Activated naive CD8-positive, alpha-beta T cell (primary cell): ENCODE results near the gene SPN.
A peak's percentile ranks its signal among the peaks of the same experiment; 100 is the strongest.
"Not testable (repeated sequence)": the region's sequence is repeated elsewhere in the genome, so short reads cannot be mapped to it uniquely, and the experiment has no call there.

Experiments used
- H3K27ac Mint-ChIP-seq: one replicate; pipeline ENCODE4 v1.8.0; 2021; ENCODE audit warnings: mixed read lengths
- H3K27me3 Mint-ChIP-seq: one replicate; pipeline ENCODE4 v1.8.0; 2021; ENCODE audit warnings: mixed read lengths
- H3K36me3 Mint-ChIP-seq: one replicate; pipeline ENCODE4 v1.8.0; 2021; ENCODE audit warnings: mixed read lengths
- H3K4me1 Mint-ChIP-seq: one replicate; pipeline ENCODE4 v1.8.0; 2021; ENCODE audit warnings: low read depth, mixed read lengths
- H3K4me3 Mint-ChIP-seq: one replicate; pipeline ENCODE4 v1.8.0; 2021; ENCODE audit warnings: mild to moderate bottlenecking, mixed read lengths
- H3K9me3 Mint-ChIP-seq: one replicate; pipeline ENCODE4 v1.8.0; 2021; ENCODE audit warnings: low read depth, mixed read lengths

Gene SPN

DNA sequence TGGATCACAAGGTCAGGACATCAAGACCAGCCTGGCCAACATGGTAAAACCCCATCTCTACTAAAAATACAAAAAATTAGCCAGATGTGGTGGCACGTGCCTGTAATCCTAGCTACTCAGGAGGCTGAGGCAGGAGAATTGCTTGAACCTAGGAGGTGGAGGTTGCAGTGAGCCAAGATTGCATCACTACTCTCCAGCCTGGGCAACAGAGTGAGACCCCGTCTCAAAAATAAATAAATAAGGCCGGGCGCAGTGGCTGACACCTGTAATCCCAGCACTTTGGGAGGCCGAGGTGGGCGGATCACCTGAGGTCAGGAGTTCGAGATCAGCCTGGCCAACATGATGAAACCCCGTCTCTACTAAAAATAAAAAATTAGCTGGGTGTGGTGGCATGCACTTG, 24.3 kb upstream of the SPN start:
- H3K9me3 Mint-ChIP-seq, H3K36me3 Mint-ChIP-seq, H3K27me3 Mint-ChIP-seq, H3K27ac Mint-ChIP-seq, H3K4me3 Mint-ChIP-seq: not testable (repeated sequence)
- H3K4me1 Mint-ChIP-seq: peaks cover 19% of the 10 kb centered on the region

DNA sequence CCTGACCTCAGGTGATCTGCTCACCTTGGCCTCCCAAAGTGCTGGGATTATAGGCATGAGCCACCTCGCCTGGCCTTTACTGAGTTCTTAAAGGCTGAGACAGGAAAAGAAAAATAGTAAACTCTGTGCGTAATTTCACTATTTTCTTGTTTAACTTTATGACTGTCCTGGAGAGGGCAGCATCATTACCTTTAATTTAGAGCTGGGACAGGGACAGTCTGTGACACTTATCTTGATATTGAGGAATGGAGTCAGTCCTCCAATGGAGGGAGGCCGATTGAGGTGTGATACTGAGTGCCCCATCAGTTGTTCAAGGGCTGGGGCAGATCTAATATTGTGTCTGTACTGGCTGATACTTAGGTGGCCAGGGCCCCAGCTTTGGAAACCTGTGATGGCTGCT, 21.5 kb upstream of the SPN start:
- H3K4me1 Mint-ChIP-seq: peaks cover 30% of the 10 kb centered on the region
- H3K36me3 Mint-ChIP-seq: no peaks in the 10 kb centered on the region
- H3K27me3 Mint-ChIP-seq: no peaks in the 10 kb centered on the region
- peak overlapping the region; percentile 46 for H3K27ac Mint-ChIP-seq
- H3K4me3 Mint-ChIP-seq: peak overlapping the region; percentile 13
- H3K9me3 Mint-ChIP-seq: no peaks in the 10 kb centered on the region

DNA sequence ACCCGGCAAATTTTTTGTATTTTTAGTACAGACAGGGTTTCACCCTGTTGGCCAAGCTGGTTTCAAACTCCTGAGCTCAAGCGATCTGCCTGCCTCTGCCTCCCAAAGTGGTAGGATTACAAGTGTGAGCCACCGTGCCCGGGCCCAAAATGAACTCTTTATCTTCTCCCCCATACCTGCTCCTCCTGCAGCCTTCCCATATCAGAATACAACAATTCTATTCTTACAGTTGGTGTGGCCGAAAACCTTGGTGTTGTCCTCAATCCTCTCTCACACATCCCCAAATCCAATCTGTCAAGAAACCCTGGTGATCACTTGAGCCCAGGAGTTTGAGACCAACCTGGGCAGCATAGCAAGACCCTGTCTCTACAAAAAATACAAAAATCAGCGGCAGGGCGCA, 19.5 kb upstream of the SPN start:
- no peaks in the 10 kb centered on the region for H3K27me3 Mint-ChIP-seq
- H3K4me1 Mint-ChIP-seq: peaks cover 30% of the 10 kb centered on the region
- H3K4me3 Mint-ChIP-seq: no peak overlapping the region
- H3K9me3 Mint-ChIP-seq: no peaks in the 10 kb centered on the region
- no peak overlapping the region for H3K27ac Mint-ChIP-seq
- H3K36me3 Mint-ChIP-seq: no peaks in the 10 kb centered on the region

DNA sequence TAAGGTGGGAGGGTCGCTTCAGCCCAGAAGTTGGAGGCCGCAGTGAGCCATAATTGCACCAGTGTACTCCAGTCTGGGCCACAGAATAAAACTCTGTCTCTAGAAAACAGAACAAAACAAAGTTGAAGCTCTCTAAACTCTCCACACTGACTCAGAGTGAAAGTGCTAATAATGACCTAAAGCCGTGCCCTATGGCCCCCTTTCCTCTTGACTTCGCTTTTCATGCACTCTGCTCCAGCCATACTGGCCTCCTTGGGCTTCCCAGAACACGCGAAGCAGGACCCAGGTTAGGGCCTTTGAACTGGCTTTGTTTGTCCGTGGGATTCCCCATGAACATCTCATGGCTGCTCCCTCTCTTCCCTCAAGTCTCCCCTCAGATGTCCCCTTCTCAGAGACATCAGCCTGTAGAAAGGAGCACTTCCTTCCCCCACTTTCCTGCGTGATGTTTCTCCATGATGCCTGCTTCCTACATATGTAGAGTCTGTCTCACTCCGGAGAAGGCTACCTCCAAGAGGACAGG, 18.6 kb upstream of the SPN start:
- Mint-ChIP-seq H3K4me1 (peaks cover 30% of the 10 kb centered on the region), H3K36me3 (no peaks in the 10 kb centered on the region), H3K27ac (no peak overlapping the region), H3K9me3 (no peaks in the 10 kb centered on the region), H3K27me3 (no peaks in the 10 kb centered on the region), H3K4me3 (no peak overlapping the region)

DNA sequence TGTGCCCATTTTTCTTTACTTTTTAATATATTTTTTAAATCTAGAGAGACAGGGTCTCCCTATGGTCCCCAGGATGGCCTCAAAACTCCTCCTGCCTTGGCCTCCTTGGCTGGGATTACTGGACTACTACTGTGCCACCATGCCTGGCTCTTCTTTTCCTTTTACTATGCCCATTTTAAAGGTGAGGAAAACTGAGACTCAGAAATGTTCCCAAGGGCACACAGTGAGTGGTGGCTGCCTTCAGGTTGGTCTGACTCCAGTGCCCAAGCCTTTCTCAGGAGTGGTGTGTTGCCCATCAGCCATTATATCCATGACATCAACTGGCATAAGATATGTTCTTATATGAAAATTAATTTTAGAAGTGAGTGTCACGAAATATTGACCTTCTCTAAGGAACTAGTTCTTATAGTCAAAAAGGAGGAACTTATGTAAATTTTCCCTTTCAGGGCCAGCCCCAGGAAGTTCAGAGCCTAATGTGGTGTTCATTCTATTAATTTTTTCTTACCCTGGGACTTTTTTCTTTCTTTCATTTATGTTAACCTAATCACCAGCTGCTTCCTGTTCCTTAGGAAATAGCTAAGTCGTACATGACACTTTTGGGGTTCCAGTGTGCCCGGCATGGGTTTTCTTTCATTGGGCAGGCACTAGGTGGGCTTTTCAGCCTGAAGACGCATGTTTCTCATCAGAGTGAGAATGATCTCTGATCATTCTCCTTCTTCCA, 17.9 kb upstream of the SPN start:
- no peak overlapping the region for H3K4me3 Mint-ChIP-seq
- H3K9me3 Mint-ChIP-seq: no peaks in the 10 kb centered on the region
- H3K4me1 Mint-ChIP-seq: peaks cover 36% of the 10 kb centered on the region
- no peaks in the 10 kb centered on the region for H3K27me3 Mint-ChIP-seq
- no peak overlapping the region for H3K27ac Mint-ChIP-seq
- no peaks in the 10 kb centered on the region for H3K36me3 Mint-ChIP-seq

DNA sequence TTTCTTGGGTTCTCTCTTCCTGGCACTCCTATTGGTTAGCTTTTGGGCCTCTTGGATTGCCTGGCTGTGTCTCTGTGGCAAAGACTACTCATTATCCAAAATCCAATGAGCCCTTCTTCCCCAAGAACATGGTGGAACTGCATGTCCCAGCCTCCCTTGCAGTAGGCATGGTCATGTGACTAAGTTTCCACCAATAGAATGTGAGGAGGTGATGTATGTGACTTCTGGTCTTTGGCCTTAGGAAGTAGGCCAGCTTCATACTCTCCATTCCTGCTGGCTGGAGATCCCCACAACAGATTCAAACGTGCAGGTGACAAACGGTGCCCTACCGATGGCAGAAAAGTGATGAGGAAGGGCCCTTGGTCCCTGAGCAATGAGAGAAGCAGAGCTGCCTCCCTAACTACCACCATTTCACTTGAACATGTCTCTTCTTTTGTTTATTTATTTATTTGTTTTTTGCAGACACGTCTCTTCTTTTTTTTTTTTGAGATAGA, 17.3 kb upstream of the SPN start:
- H3K4me1 Mint-ChIP-seq: peaks cover 32% of the 10 kb centered on the region
- no peaks in the 10 kb centered on the region for H3K36me3 Mint-ChIP-seq
- no peak overlapping the region for H3K27ac Mint-ChIP-seq
- H3K27me3 Mint-ChIP-seq: no peaks in the 10 kb centered on the region
- no peaks in the 10 kb centered on the region for H3K9me3 Mint-ChIP-seq
- no peak overlapping the region for H3K4me3 Mint-ChIP-seq

DNA sequence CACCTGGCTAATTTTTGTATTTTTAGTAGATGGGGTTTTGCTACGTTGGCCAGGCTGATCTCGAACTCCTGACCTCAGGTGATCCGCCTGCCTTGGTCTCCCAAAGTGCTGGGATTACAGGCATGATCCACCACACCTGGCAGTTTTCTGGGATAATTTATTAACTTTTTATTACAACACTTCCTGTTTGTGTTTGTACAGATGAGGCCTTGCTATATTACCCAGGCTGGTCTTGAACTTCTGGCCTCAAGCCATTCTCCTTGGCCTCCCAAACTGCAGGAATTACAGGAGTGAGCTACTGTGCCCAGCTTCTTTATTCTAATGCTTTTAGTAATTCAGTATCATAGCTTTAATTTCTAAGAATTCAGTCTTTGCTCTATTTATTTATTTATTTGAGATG, 16.1 kb upstream of the SPN start:
- Mint-ChIP-seq H3K4me1 (peaks cover 21% of the 10 kb centered on the region), H3K27me3 (no peaks in the 10 kb centered on the region), H3K4me3 (no peak overlapping the region), H3K9me3 (no peaks in the 10 kb centered on the region), H3K36me3 (no peaks in the 10 kb centered on the region), H3K27ac (no peak overlapping the region)

DNA sequence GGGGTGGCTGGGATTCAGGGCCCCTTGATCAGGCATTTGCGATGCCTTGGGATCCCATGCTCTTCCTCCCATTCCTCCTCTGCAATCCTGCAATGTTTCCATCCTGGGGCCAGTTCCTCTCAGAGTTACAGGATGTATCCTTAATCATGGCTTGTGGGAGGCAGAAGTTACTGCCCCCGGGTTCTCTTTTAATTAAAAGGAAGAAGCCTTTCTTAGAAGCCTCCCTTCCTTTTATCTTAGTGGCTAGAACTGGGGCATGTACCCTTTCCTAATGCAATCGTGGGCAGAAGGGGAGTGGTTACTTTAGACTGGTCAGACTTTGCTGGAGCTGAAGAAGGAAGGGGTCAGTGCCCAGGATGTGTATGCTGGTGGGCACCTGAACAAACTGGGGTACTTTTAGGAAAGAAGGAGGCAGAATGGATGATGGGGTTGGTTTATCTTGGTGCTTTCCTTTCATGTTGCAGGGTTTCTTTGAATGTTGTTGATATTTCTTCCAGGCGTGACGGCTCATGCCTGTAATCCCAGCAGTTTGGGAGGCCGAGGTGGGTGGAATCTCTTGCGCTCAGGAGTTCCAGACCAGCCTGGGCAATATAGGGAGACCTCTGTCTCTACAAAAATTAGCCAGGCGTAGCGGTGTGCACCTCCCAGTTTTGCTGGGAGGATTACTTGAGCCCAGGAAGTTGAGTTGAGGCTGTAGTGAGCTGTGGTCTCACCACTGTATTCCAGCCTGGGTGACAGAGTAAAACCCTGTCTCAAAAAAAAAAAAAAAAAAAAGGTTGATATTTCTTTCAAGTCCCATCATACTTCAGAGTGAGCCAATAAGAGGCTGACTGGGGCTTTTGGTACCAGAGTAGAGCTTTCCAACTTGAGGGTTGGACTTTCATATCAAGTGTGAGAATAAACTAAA, 13.2 kb upstream of the SPN start:
- Mint-ChIP-seq H3K36me3 (no peaks in the 10 kb centered on the region), H3K9me3 (no peaks in the 10 kb centered on the region), H3K27ac (no peak overlapping the region), H3K27me3 (no peaks in the 10 kb centered on the region), H3K4me3 (no peak overlapping the region), H3K4me1 (peaks cover 20% of the 10 kb centered on the region)

DNA sequence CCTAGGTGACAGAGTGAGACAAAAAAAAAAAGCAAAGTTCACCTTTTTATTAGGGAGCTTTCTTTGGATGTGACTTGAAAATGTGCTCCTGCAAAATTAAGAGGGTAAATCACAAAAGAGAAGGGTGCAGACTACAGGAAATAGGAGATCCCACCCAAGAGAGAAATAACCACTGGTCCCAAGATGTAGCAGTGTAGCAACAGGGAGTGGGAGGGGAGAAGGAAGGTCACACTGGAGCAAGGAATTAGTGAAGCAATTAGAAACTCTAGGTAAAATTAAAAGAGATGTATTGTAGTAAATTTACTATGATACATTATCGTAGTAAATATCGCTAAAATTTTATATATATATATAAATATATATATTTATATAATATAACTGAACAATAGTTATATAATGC, 12.3 kb upstream of the SPN start:
- Mint-ChIP-seq H3K4me1 (peaks cover 10% of the 10 kb centered on the region), H3K27me3 (no peaks in the 10 kb centered on the region), H3K36me3 (no peaks in the 10 kb centered on the region), H3K9me3 (no peaks in the 10 kb centered on the region), H3K27ac (no peak overlapping the region), H3K4me3 (no peak overlapping the region)

DNA sequence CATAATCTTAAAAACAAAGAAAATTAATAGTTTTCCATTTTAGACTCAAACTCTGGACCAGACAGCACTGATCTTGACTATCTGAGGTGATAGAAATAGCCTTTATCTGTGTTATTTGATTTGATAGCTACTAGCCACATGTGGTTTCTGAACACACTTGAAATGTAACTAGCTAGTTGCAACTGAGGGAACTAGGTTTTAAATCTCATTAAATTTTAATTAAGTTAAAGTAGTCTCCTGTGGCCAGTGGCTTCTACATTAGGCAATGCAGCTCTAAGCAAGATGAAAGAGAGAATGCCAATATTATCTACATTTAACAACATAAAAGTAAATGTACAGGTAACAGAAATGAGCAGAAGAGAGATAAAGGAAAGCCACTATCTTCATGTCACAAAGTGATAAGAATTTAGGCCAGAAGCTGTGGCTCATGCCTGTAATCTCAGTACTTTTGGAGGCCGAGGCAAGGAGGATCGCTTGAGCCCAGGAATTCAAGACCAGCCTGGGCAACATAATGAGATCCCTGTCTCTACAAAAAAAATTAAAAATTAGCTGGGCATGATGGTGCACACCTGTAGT, 11.2 kb upstream of the SPN start:
- Mint-ChIP-seq H3K27me3 (no peaks in the 10 kb centered on the region), H3K9me3 (no peaks in the 10 kb centered on the region), H3K27ac (no peak overlapping the region), H3K4me3 (no peak overlapping the region), H3K36me3 (no peaks in the 10 kb centered on the region), H3K4me1 (peaks cover 14% of the 10 kb centered on the region)

DNA sequence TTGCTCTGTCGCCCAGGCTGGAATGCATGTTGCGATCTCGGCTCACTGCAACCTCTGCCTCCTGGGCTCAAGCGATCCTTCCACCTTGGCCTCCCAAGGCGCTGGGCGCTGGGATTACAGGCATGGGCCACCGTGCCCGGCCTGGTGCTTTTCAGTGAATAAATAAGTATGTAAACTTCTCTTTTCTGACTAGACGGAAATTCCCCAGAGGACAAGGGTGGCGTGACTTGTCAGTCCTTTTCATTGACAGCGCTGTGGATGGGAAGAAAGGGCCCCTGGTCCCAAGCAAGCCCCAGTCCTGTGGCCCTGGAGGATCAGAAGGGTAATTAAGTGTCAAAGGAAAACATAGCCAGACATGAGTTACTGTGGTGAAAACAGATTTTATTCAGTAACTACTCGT, 9.6 kb upstream of the SPN start:
- H3K4me3 Mint-ChIP-seq: no peak overlapping the region
- no peaks in the 10 kb centered on the region for H3K9me3 Mint-ChIP-seq
- H3K4me1 Mint-ChIP-seq: peaks cover 14% of the 10 kb centered on the region
- no peaks in the 10 kb centered on the region for H3K36me3 Mint-ChIP-seq
- H3K27ac Mint-ChIP-seq: no peak overlapping the region
- no peaks in the 10 kb centered on the region for H3K27me3 Mint-ChIP-seq

DNA sequence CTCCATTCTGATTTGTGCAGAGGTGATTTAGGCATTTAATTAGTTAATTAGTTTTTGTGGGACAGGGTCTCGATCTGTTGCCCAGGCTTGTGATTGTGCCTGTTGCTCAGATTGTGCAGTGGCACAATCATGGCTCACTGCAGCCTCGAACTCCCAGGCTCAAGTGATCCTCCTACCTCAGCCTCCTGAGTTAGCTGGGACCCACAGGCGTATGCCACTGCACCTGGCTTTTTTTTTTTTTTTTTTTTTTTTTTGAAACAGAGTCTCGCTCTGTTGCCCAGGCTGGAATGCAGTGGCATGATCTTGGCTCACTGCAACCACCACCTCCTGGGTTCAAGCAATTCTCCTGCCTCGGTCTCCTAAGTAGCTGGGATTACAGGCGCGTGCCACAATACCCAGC, 9.2 kb upstream of the SPN start:
- not testable (repeated sequence) for H3K27ac Mint-ChIP-seq, H3K27me3 Mint-ChIP-seq, H3K36me3 Mint-ChIP-seq, H3K9me3 Mint-ChIP-seq, H3K4me3 Mint-ChIP-seq
- H3K4me1 Mint-ChIP-seq: peaks cover 16% of the 10 kb centered on the region

DNA sequence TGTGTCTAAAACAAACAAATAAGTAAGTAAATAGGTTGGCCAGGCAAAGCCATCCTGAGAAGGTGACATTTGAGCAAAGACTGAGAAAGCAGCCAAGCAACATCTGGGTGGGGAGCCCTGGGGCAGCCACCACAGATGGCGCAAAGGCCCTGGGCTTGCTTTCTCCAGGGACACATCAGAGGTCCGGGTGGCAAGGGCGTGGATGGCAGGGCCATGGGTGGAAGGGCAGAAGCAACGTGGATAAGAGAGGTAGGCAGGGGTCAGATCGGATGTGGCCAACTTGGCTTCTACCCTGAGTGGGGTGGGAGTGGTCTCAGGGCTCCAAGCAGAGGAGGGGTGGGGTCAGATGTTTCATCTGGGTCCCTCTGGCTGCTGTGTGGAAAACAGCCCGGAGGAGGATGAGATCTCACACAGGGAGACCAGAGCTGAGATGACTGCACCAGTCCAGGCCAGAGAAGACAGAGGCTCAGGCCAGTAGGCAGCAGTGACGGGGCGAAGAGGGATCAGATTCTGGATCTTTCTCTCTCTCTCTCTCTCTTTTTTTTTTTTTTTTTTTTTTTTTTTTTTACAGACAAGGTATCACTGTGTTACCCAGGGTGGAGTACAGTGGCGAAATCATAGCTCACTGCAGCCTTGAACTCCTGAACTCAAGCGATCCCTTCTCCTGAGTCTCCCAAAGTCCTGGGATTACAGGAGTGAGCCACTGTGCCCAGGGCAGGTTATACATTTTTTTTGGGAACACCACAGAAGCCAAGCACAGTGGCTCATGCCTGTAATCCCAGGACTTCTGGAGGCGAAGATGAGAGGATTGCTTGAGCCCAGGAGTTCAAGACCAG, 6.1 kb upstream of the SPN start:
- no peaks in the 10 kb centered on the region for H3K36me3 Mint-ChIP-seq
- peaks cover 19% of the 10 kb centered on the region for H3K4me1 Mint-ChIP-seq
- no peak overlapping the region for H3K4me3 Mint-ChIP-seq
- no peaks in the 10 kb centered on the region for H3K9me3 Mint-ChIP-seq
- peak overlapping the region; percentile 16 for H3K27ac Mint-ChIP-seq
- H3K27me3 Mint-ChIP-seq: no peaks in the 10 kb centered on the region

DNA sequence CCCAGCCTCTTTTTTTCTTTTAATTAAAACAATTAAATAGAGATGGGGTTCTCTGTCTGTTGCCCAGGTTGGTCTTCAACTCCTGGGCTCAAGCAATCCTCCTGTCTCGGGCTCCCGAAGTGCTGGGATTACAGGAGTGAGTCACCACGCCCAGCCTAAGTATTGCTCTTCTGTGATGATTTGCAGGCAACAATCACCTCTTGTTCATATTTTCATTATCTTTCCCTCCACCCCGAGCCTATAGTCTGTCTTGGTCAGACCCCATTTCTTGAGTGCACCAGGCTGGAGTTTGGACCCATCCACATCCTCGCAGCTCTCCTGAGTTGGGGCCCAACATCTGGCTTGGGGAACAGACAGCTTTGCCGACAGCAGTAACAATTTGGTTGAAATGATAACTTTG, 4.3 kb upstream of the SPN start:
- Mint-ChIP-seq H3K27ac (peak overlapping the region; percentile 61), H3K36me3 (no peaks in the 10 kb centered on the region), H3K4me3 (no peak overlapping the region), H3K4me1 (peaks cover 34% of the 10 kb centered on the region), H3K27me3 (no peaks in the 10 kb centered on the region), H3K9me3 (no peaks in the 10 kb centered on the region)
